ENCODE results near the gene ACSL3. TPM values are rescaled to one million over a fixed set of nuclear protein-coding genes. Genes with fewer than 3 reads are reported as not detected.

ACSL3 gene
- total RNA-seq, 1 donor from 2014 or later, result 106 TPM

- Histone ChIP-seq H3K79me2 (ENCODE audit: low read depth) (peaks cover 95% of the 10 kb centered on the region), H3K36me3 (peaks cover 5% of the 10 kb centered on the region), H3F3A (ENCODE audit: low read depth) (no peaks in the 10 kb centered on the region), H2AFZ (replicated peaks) (no peak overlapping the region), H3K27me3 (no peaks in the 10 kb centered on the region), H3K4me2 (no peak overlapping the region), H3K4me3 (no peak overlapping the region), H3K27ac (no peak overlapping the region), H3K9me3 (ENCODE audit: low read depth) (no peaks in the 10 kb centered on the region), H3K4me1 (peaks cover 23% of the 10 kb centered on the region), H3K9ac (no peak overlapping the region), H4K20me1 (ENCODE audit: low read depth) (peaks cover 66% of the 10 kb centered on the region)
- Mint-ChIP-seq H3K4me3 (no peak overlapping the region), H3K27ac (no peak overlapping the region), H3K4me1 (peaks cover 19% of the 10 kb centered on the region), H3K36me3 (peaks cover 26% of the 10 kb centered on the region), H3K27me3 (ENCODE audit: insufficient read depth, low read depth) (peaks cover 2% of the 10 kb centered on the region), H3K9me3 (no peaks in the 10 kb centered on the region)
- DNase-seq (ENCODE audit: low spot score), result no peak
- TF ChIP-seq EZH2 (IDR thresholded peaks at IDR 0.05) (no peak), CTCF (IDR thresholded peaks at IDR 0.05) (no peak), EZH2phosphoT487 (IDR thresholded peaks at IDR 0.05) (no peak)
Measured at GRCh38 chr2:222909286-222909685, 48.5 kb downstream of the ACSL3 start.

- Mint-ChIP-seq H3K4me3 (no peak overlapping the region), H3K9me3 (no peaks in the 10 kb centered on the region), H3K27ac (no peak overlapping the region), H3K36me3 (peaks cover 19% of the 10 kb centered on the region), H3K4me1 (peaks cover 10% of the 10 kb centered on the region), H3K27me3 (ENCODE audit: insufficient read depth, low read depth) (no peaks in the 10 kb centered on the region)
- Histone ChIP-seq H3K27me3 (no peaks in the 10 kb centered on the region), H3K9ac (no peak overlapping the region), H3K4me3 (no peak overlapping the region), H4K20me1 (ENCODE audit: low read depth) (peaks cover 48% of the 10 kb centered on the region), H3K4me2 (no peak overlapping the region), H2AFZ (replicated peaks) (no peak overlapping the region), H3K9me3 (ENCODE audit: low read depth) (no peaks in the 10 kb centered on the region), H3K79me2 (ENCODE audit: low read depth) (peaks cover 84% of the 10 kb centered on the region), H3K36me3 (peaks cover 13% of the 10 kb centered on the region), H3K4me1 (peaks cover 14% of the 10 kb centered on the region), H3F3A (ENCODE audit: low read depth) (no peaks in the 10 kb centered on the region), H3K27ac (no peak overlapping the region)
- TF ChIP-seq EZH2 (IDR thresholded peaks at IDR 0.05) (no peak), EZH2phosphoT487 (IDR thresholded peaks at IDR 0.05) (no peak), CTCF (IDR thresholded peaks at IDR 0.05) (no peak)
- DNase-seq (ENCODE audit: low spot score), result no peak
Measured at GRCh38 chr2:222912117-222912516, 51.3 kb downstream of the ACSL3 start.

DNA sequence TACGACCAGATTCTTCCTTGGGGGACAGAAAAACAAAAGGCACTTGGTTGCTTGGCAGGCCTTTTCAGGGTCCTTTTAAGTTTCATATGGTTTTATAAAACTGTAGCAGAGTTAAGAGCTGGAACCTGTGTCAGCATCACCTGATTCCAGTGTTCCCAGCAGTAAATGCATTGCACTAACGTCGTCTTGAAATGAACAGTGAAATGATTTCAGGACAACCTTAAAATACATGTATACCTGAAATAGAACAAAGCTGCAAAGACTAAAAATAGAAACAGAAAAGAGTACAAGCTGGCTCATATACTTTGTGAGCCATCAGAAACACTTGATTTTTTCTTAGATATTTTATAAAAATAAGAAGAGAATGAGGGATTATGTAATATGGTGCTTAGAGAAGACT is 51.9 kb downstream of the ACSL3 start:
- no peak overlapping the region for H3K4me2 ChIP-seq
- peaks cover 46% of the 10 kb centered on the region for H4K20me1 ChIP-seq (ENCODE audit: low read depth)
- no peaks in the 10 kb centered on the region for H3F3A ChIP-seq (ENCODE audit: low read depth)
- H2AFZ ChIP-seq (replicated peaks), result no peak overlapping the region
- H3K9me3 ChIP-seq (ENCODE audit: low read depth), result no peaks in the 10 kb centered on the region
- Mint-ChIP-seq H3K27me3 (ENCODE audit: insufficient read depth, low read depth) (no peaks in the 10 kb centered on the region), H3K36me3 (peaks cover 19% of the 10 kb centered on the region), H3K27ac (no peak overlapping the region), H3K4me3 (no peak overlapping the region), H3K4me1 (peaks cover 10% of the 10 kb centered on the region), H3K9me3 (no peaks in the 10 kb centered on the region)
- H3K79me2 ChIP-seq (ENCODE audit: low read depth), result peaks cover 77% of the 10 kb centered on the region
- H3K9ac ChIP-seq, result no peak overlapping the region
- no peak for DNase-seq (ENCODE audit: low spot score)
- no peak overlapping the region for H3K27ac ChIP-seq
- no peak overlapping the region for H3K4me3 ChIP-seq
- no peak for TF ChIP-seq CTCF (IDR thresholded peaks at IDR 0.05)
- peaks cover 13% of the 10 kb centered on the region for H3K36me3 ChIP-seq
- peaks cover 13% of the 10 kb centered on the region for H3K4me1 ChIP-seq
- no peaks in the 10 kb centered on the region for H3K27me3 ChIP-seq
